H1 (cell line): ENCODE results near the gene ATP1A1. TPM values are rescaled to one million over a fixed set of nuclear protein-coding genes. Genes with fewer than 3 reads are reported as not detected.

ENCODE experiments used
- CTCF ChIA-PET: fragments of 300-600 bp; sonication (Branson Sonifier 250); formaldehyde crosslinking; loops from one replicate; lab custom pipeline; 2021; ENCODE audit not compliant: partially characterized antibody; lab: Charles Lee
- POLR2A ChIA-PET: fragments of 300-600 bp; sonication (Branson Sonifier 250); formaldehyde crosslinking; loops from one replicate; lab custom pipeline; 2021; ENCODE audit warnings: inconsistent platforms; ENCODE audit not compliant: partially characterized antibody; lab: Charles Lee
- DNase-seq, 2 experiments: peaks; one replicate each; pipeline versions ENCODE4 v3.0.0 to v3.0.0-alpha.2; 2010 to 2022; ENCODE audit warnings: low spot score in 2 of 2, low read depth in 1 of 2, mixed read lengths in 1 of 2
- FAIRE-seq: peaks from 2 replicates; lab custom pipeline; 2011; peaks lifted over from hg19 to GRCh38; lab: Jason Lieb, UNC
- H2AFZ ChIP-seq: 2 replicates; pipeline ENCODE4 v1.8.1; 2012; ENCODE audit warnings: low read length, inconsistent platforms
- H2AK5ac ChIP-seq: 2 replicates; pipeline ENCODE4 v1.6.1; 2013; ENCODE audit warnings: low read depth, low read length
- H2BK120ac ChIP-seq: replicated peaks from 2 replicates; pipeline ENCODE3; 2013; ENCODE audit warnings: low read depth, low read length, inconsistent platforms
- H2BK12ac ChIP-seq: 2 replicates; pipeline ENCODE4 v1.6.1; 2013; ENCODE audit warnings: low read depth, low read length
- H2BK15ac ChIP-seq: 2 replicates; pipeline ENCODE4 v1.6.1; 2013; ENCODE audit warnings: low read length
- H2BK20ac ChIP-seq: 2 replicates; pipeline ENCODE4 v1.6.1; 2013; ENCODE audit warnings: low read length
- H2BK5ac ChIP-seq: 2 replicates; pipeline ENCODE4 v1.6.1; 2013; ENCODE audit warnings: low read depth, low read length
- H3K14ac ChIP-seq: 2 replicates; pipeline ENCODE4 v1.6.1; 2013; ENCODE audit warnings: inconsistent platforms; ENCODE audit not compliant: insufficient read length
- H3K18ac ChIP-seq: 2 replicates; pipeline ENCODE4 v1.6.1; 2013; ENCODE audit warnings: low read length; ENCODE audit errors: extremely low read depth
- H3K23ac ChIP-seq: 2 replicates; pipeline ENCODE4 v1.6.1; 2013; ENCODE audit warnings: inconsistent platforms; ENCODE audit not compliant: insufficient read length
- H3K23me2 ChIP-seq: 2 replicates; pipeline ENCODE4 v1.6.1; 2013; ENCODE audit warnings: low read depth, low read length
- H3K27ac ChIP-seq: 2 replicates; pipeline ENCODE4 v1.6.1; 2011; ENCODE audit warnings: low read depth, low read length, inconsistent platforms
- H3K27me3 ChIP-seq, 4 experiments: replicated peaks in 1 of 4; 1 replicate in 1 of 4; 2 replicates in 3 of 4; pipeline versions ENCODE4 v1.6.1 to v1.8.1; 2011 to 2013; ENCODE audit warnings: low read length in 3 of 4, mild to moderate bottlenecking in 3 of 4, inconsistent platforms in 2 of 4, mixed read lengths in 2 of 4, moderate library complexity in 1 of 4; ENCODE audit not compliant: control insufficient read depth in 3 of 4, insufficient read depth in 3 of 4; ENCODE audit errors: extremely low read depth in 1 of 4
- H3K36me3 ChIP-seq, 4 experiments: 2 replicates each; pipeline versions ENCODE4 v1.6.1 to v1.8.1; 2011 to 2013; ENCODE audit warnings: mild to moderate bottlenecking in 4 of 4, low read length in 3 of 4, moderate library complexity in 2 of 4, control low read depth in 1 of 4, inconsistent platforms in 1 of 4; ENCODE audit not compliant: insufficient read depth in 4 of 4, control insufficient read depth in 2 of 4
- H3K4ac ChIP-seq: replicated peaks from 2 replicates; pipeline ENCODE3; 2013; ENCODE audit warnings: low read length, low read depth, mixed read lengths, inconsistent platforms; ENCODE audit not compliant: insufficient read length
- H3K4me1 ChIP-seq, 4 experiments: replicated peaks in 1 of 4; 1 replicate in 1 of 4; 2 replicates in 3 of 4; pipeline versions ENCODE4 v1.6.1 to v1.8.1; 2011 to 2013; ENCODE audit warnings: low read length in 3 of 4, inconsistent platforms in 2 of 4, mixed read lengths in 1 of 4; ENCODE audit not compliant: insufficient read depth in 4 of 4, control insufficient read depth in 3 of 4
- H3K4me2 ChIP-seq, 2 experiments: 2 replicates each; pipeline versions ENCODE4 v1.6.1 to v1.8.1; 2011 to 2013; ENCODE audit warnings: low read depth in 2 of 2, low read length in 2 of 2, control low read depth in 1 of 2, inconsistent platforms in 1 of 2, mild to moderate bottlenecking in 1 of 2; ENCODE audit not compliant: insufficient read depth in 1 of 2
- H3K4me3 ChIP-seq, 4 experiments: fragments of 200-600, 300-600 bp in 1 of 4; sonication (generic), shearing (Covaris generic), sonication (Bioruptor Twin) in 1 of 4; 2 replicates each; pipeline versions ENCODE4 v1.5.1 to v1.8.1; 2011 to 2016; ENCODE audit warnings: low read length in 4 of 4, low read depth in 3 of 4, control low read depth in 2 of 4, inconsistent platforms in 2 of 4, mild to moderate bottlenecking in 2 of 4, mixed read lengths in 1 of 4, moderate library complexity in 1 of 4; ENCODE audit not compliant: insufficient read depth in 2 of 4; ENCODE audit errors: extremely low read depth in 1 of 4
- H3K56ac ChIP-seq: replicated peaks from 2 replicates; pipeline ENCODE3; 2013; ENCODE audit warnings: low read depth, mild to moderate bottlenecking, mixed read lengths, low read length, inconsistent platforms; ENCODE audit not compliant: insufficient read length
- H3K79me1 ChIP-seq: 2 replicates; pipeline ENCODE4 v1.6.1; 2013; ENCODE audit warnings: low read depth, low read length, control low read depth
- H3K79me2 ChIP-seq, 2 experiments: 2 replicates each; pipeline versions ENCODE4 v1.6.1 to v1.8.1; 2012 to 2013; ENCODE audit warnings: low read length in 2 of 2, mild to moderate bottlenecking in 2 of 2, inconsistent platforms in 1 of 2; ENCODE audit not compliant: insufficient read depth in 2 of 2, control insufficient read depth in 1 of 2
- H3K9ac ChIP-seq, 4 experiments: replicated peaks in 1 of 4; 1 replicate in 1 of 4; 2 replicates in 3 of 4; pipeline versions ENCODE4 v1.6.1 to v1.8.1; 2011 to 2013; ENCODE audit warnings: low read depth in 3 of 4, low read length in 3 of 4, control low read depth in 2 of 4, mild to moderate bottlenecking in 2 of 4, moderate library complexity in 2 of 4, inconsistent platforms in 1 of 4; ENCODE audit errors: extremely low read depth in 1 of 4
- H3K9me3 ChIP-seq, 2 experiments: 2 replicates each; pipeline versions ENCODE4 v1.6.1 to v1.8.1; 2012 to 2013; ENCODE audit warnings: mild to moderate bottlenecking in 2 of 2, moderate library complexity in 2 of 2, control low read depth in 1 of 2, inconsistent platforms in 1 of 2, low read depth in 1 of 2, low read length in 1 of 2, mixed read lengths in 1 of 2; ENCODE audit not compliant: insufficient read depth in 2 of 2
- H4K20me1 ChIP-seq, 2 experiments: replicated peaks in 1 of 2; 2 replicates each; pipeline versions ENCODE3 to v1.8.1; 2011 to 2013; ENCODE audit warnings: inconsistent platforms in 2 of 2, low read length in 2 of 2, mild to moderate bottlenecking in 1 of 2; ENCODE audit not compliant: insufficient read depth in 2 of 2, control insufficient read depth in 1 of 2
- H4K5ac ChIP-seq: 2 replicates; pipeline ENCODE4 v1.6.1; 2013; ENCODE audit warnings: low read length, low read depth, mixed read lengths, inconsistent platforms; ENCODE audit not compliant: insufficient read length
- H4K8ac ChIP-seq: 2 replicates; pipeline ENCODE4 v1.8.0; 2013; ENCODE audit warnings: mild to moderate bottlenecking, moderate library complexity, low read length, inconsistent platforms; ENCODE audit not compliant: insufficient read depth; ENCODE audit errors: extremely low read depth
- H4K91ac ChIP-seq: replicated peaks from 2 replicates; pipeline ENCODE3; 2013; ENCODE audit warnings: low read length, mixed read lengths, inconsistent platforms; ENCODE audit not compliant: insufficient read length
- E2F6 ChIP-seq: IDR thresholded peaks from 2 replicates; pipeline ENCODE4 v1.6.1; 2012; ENCODE audit warnings: inconsistent platforms
- GTF2F1 ChIP-seq: IDR thresholded peaks from 2 replicates; pipeline ENCODE4 v1.6.1; 2012; ENCODE audit warnings: low read depth, low read length, improper control_type of control experiment, borderline replicate concordance
- NANOG ChIP-seq: IDR thresholded peaks from 2 replicates; pipeline ENCODE4 v1.6.1; 2011; ENCODE audit warnings: low read length, low read depth, mild to moderate bottlenecking, inconsistent platforms; ENCODE audit not compliant: insufficient read depth, poor library complexity, severe bottlenecking
- SIN3A ChIP-seq, 2 experiments: IDR thresholded peaks in 1 of 2; conservative IDR thresholded peaks in 1 of 2; 2 replicates each; pipeline ENCODE4 v1.6.1; 2011 to 2012; ENCODE audit warnings: low read length in 2 of 2, improper control_type of control experiment in 1 of 2, low read depth in 1 of 2, mild to moderate bottlenecking in 1 of 2
- YY1 ChIP-seq: IDR thresholded peaks from 2 replicates; pipeline ENCODE4 v1.6.1; 2011; ENCODE audit warnings: low read depth, mild to moderate bottlenecking, low read length
- WGBS, 2 experiments: shearing (Covaris generic) in 1 of 2; methylation state at CpG; one replicate each; pipeline versions ENCODE4 v1.1.6 to v1.1.7; 2013 to 2015; ENCODE audit warnings: low lambda C conversion rate in 2 of 2, mixed read lengths in 2 of 2, inconsistent platforms in 1 of 2, low coverage in 1 of 2, missing lambda C conversion rate in 1 of 2; ENCODE audit not compliant: insufficient replicate concordance in 2 of 2, insufficient coverage in 1 of 2, insufficient read length in 1 of 2; ENCODE audit errors: extremely low coverage in 1 of 2, missing lambda C conversion rate in 1 of 2; 5-methylcytosine and 5-hydroxymethylcytosine counted together
- polyA plus RNA-seq, 7 experiments: library from polyadenylated mRNA; depleted of rRNA in 3 of 7; stranded (reverse) in 5 of 7; unstranded in 2 of 7; fragments of >200 nt in 5 of 7; fragments of 200-250 nt in 2 of 7; gene quantifications; 1 replicate in 5 of 7; 2 replicates in 1 of 7; 4 replicates in 1 of 7; pipeline versions ENCODE4 v1.2.1 to v1.2.3, GENCODE V29; 2011 to 2013; ENCODE audit warnings: missing spikeins in 2 of 7, mixed read lengths in 2 of 7
- total RNA-seq: library from RNA; stranded (reverse); fragmentation: NEBNext Ultra II Directional; extraction: Animal tissue kit (Norgen Biotek cat#: 25700); gene quantifications from 2 replicates; pipeline ENCODE4 v1.2.1, GENCODE V29; 2021

Gene ATP1A1
- total and polyA plus RNA-seq, 2 of the 8 experiments (the other 6 are each of a cell fraction or from before 2014, with no cell fraction given), result 222 to 325 TPM

- H4K20me1 ChIP-seq, result peaks cover 9 to 13% of the 10 kb centered on the region in 2 experiments
- peaks cover 15 to 34% of the 10 kb centered on the region in 2 experiments for H3K79me2 ChIP-seq
- peak overlapping the region in 3 of 4 experiments; percentile 35 to 91 (median 72); a peak in 5 of 7 replicates for H3K9ac ChIP-seq
- ChIA-PET CTCF (interaction anchor here (0.7 to 2.1 kb wide), 3 partner anchors 29 to 205 kb away, joined by 3 to 8 read pairs (median 3); no protein-coding TSS in a partner anchor), POLR2A (interaction anchor here (0.6 to 4.9 kb wide), 4 partner anchors 26 to 1475 kb away, joined by 3 to 21 read pairs (median 6); no protein-coding TSS in a partner anchor)
- H3K4me2 ChIP-seq, result peak overlapping the region; percentile 89 to 92
- DNase-seq (no peak), FAIRE-seq (no peak)
- no peak overlapping the region for H2AK5ac ChIP-seq
- no peak overlapping the region for H4K91ac ChIP-seq
- peak overlapping the region; percentile 83; the same call in 1 of the 2 replicates for H2BK5ac ChIP-seq
- no peak overlapping the region for H3K18ac ChIP-seq
- peak overlapping the region; percentile 97; the same call in 1 of the 2 replicates for H4K8ac ChIP-seq
- H3K4me3 ChIP-seq, result peak overlapping the region; percentile 70 to 89 (median 86)
- H2BK120ac ChIP-seq, result no peak overlapping the region
- peak overlapping the region; percentile 76 for H4K5ac ChIP-seq
- H3K79me1 ChIP-seq, result peaks cover 8% of the 10 kb centered on the region
- peaks cover 16% of the 10 kb centered on the region for H3K23me2 ChIP-seq
- H3K4ac ChIP-seq, result no peak overlapping the region
- H3K36me3 ChIP-seq, result no peaks in the 10 kb centered on the region
- H3K56ac ChIP-seq, result no peak overlapping the region
- no peaks in the 10 kb centered on the region for H3K9me3 ChIP-seq
- no peak overlapping the region for H2BK20ac ChIP-seq
- peaks cover 3 to 17% (median 14%) of the 10 kb centered on the region in 4 experiments for H3K4me1 ChIP-seq
- no peak overlapping the region for H3K14ac ChIP-seq
- peak overlapping the region; percentile 67; the same call in 1 of the 2 replicates for H3K27ac ChIP-seq
- H2AFZ ChIP-seq, result peak overlapping the region; percentile 89
- 12% methylated on average over 9 of the region's 11 CpGs; no CpG with 5 or more reads in 1 of the 2 experiments for WGBS, 2 experiments
- H2BK15ac ChIP-seq, result no peak overlapping the region
- no peaks in the 10 kb centered on the region; a peak in 3 of 7 replicates for H3K27me3 ChIP-seq
- peak overlapping the region; percentile 90; the same call in 1 of the 2 replicates for H2BK12ac ChIP-seq
- H3K23ac ChIP-seq, result no peak overlapping the region
- TF ChIP-seq YY1 (no peak), NANOG (no peak), E2F6 (no peak), GTF2F1 (no peak), SIN3A (conservative IDR thresholded peaks at IDR 0.05 in 1 of 2, IDR thresholded peaks at IDR 0.05 in 1 of 2; ENCODE audit: low read depth in 1 of 2, low read length in 2 of 2) (0 out of 4 replicates have a peak, but pooled peaks of 1 of the 2 experiments have one; percentile 44)
These were observed 853 bp upstream of the ATP1A1 start for GRCh38 chr1:116372191-116372590.
